ENCODE results near the gene MAST2.
A peak's percentile ranks its signal among the peaks of the same experiment; 100 is the strongest.

The MAST2 gene

GRCh38 chr1:46061146-46061545, 257.7 kb downstream of the MAST2 start:
- ChIA-PET POLR2A (no interaction called here), CTCF (interaction anchor here (1.0 to 1.7 kb wide), 3 partner anchors 23 to 105 kb away, joined by 3 to 4 read pairs (median 3); no protein-coding TSS in a partner anchor)
- no peak for DNase-seq (ENCODE audit: extremely low spot score)
- no peak for TF ChIP-seq CTCF (IDR thresholded peaks at IDR 0.05; ENCODE audit: control extremely low read depth, extremely low read depth, low read depth, missing control alignments)

GRCh38 chr1:46062651-46063319, 259.4 kb downstream of the MAST2 start:
- no peak for TF ChIP-seq CTCF (IDR thresholded peaks at IDR 0.05; ENCODE audit: control extremely low read depth, extremely low read depth, low read depth, missing control alignments)
- POLR2A ChIA-PET: interaction anchor here (0.9 kb wide), 1 partner anchor 70 kb away, joined by 6 read pairs; the partner anchor contains the start of gene PIK3R3
- CTCF ChIA-PET: interaction anchor here (0.9 to 1.6 kb wide), 7 partner anchors 23 to 161 kb away, joined by 3 to 7 read pairs (median 4); no protein-coding TSS in a partner anchor
- DNase-seq (ENCODE audit: extremely low spot score): peak; percentile 47

GRCh38 chr1:46064708-46065107, 261.3 kb downstream of the MAST2 start:
- POLR2A ChIA-PET: interaction anchor here (2.6 kb wide), 1 partner anchor 68 kb away, joined by 7 read pairs; the partner anchor contains the start of gene PIK3R3
- CTCF ChIA-PET: interaction anchor here (1.3 kb wide), 2 partner anchors 11 to 15 kb away, joined by 4 to 6 read pairs; no protein-coding TSS in a partner anchor
- TF ChIP-seq CTCF (IDR thresholded peaks at IDR 0.05; ENCODE audit: control extremely low read depth, extremely low read depth, low read depth, missing control alignments): no peak
- no peak for DNase-seq (ENCODE audit: extremely low spot score)

GRCh38 chr1:46065405-46065804, 262.0 kb downstream of the MAST2 start:
- POLR2A ChIA-PET: interaction anchor here (2.6 kb wide), 1 partner anchor 67 kb away, joined by 7 read pairs; the partner anchor contains the start of gene PIK3R3
- TF ChIP-seq CTCF (IDR thresholded peaks at IDR 0.05; ENCODE audit: control extremely low read depth, extremely low read depth, low read depth, missing control alignments): no peak
- CTCF ChIA-PET: interaction anchor here (1.3 kb wide), 2 partner anchors 10 to 16 kb away, joined by 4 to 6 read pairs; no protein-coding TSS in a partner anchor
- DNase-seq (ENCODE audit: extremely low spot score): no peak

GRCh38 chr1:46067652-46068051, 264.2 kb downstream of the MAST2 start:
- no peak for DNase-seq (ENCODE audit: extremely low spot score)
- POLR2A ChIA-PET: interaction anchor here (1.2 kb wide), 1 partner anchor 65 kb away, joined by 3 read pairs; the partner anchor contains the start of gene PIK3R3
- CTCF ChIA-PET: interaction anchor here (0.8 to 2.5 kb wide), 4 partner anchors 8 to 32 kb away, joined by 3 to 7 read pairs (median 3); no protein-coding TSS in a partner anchor
- no peak for TF ChIP-seq CTCF (IDR thresholded peaks at IDR 0.05; ENCODE audit: control extremely low read depth, extremely low read depth, low read depth, missing control alignments)

GRCh38 chr1:46068525-46068924, 265.1 kb downstream of the MAST2 start:
- ChIA-PET POLR2A (interaction anchor here (1.2 kb wide), 1 partner anchor 64 kb away, joined by 3 read pairs; the partner anchor contains the start of gene PIK3R3), CTCF (interaction anchor here (1.2 to 2.5 kb wide), 3 partner anchors 16 to 32 kb away, joined by 3 to 7 read pairs (median 5); no protein-coding TSS in a partner anchor)
- DNase-seq (ENCODE audit: extremely low spot score): no peak
- TF ChIP-seq CTCF (IDR thresholded peaks at IDR 0.05; ENCODE audit: control extremely low read depth, extremely low read depth, low read depth, missing control alignments): no peak
